ENCODE results near the gene SKOR1.

The SKOR1 gene

GRCh38 chr15:67781907-67782690 is 43.2 kb upstream of the SKOR1 start:
- Histone ChIP-seq H3K36me3 (ENCODE audit: control insufficient read depth, insufficient read depth, low read length) (no peaks in the 10 kb centered on the region), H3K27me3 (replicated peaks; ENCODE audit: control insufficient read depth, insufficient read depth, low read length, poor library complexity, severe bottlenecking) (no peaks in the 10 kb centered on the region), H3K9me3 (ENCODE audit: control insufficient read depth, low read length) (no peaks in the 10 kb centered on the region), H3K27ac (ENCODE audit: insufficient read depth, low read length, poor library complexity, severe bottlenecking) (no peak overlapping the region), H3K4me1 (ENCODE audit: control insufficient read depth, insufficient read depth, low read length, poor library complexity, severe bottlenecking) (peaks cover 7% of the 10 kb centered on the region), H3K4me3 (ENCODE audit: insufficient read depth, low read depth, low read length, poor library complexity, severe bottlenecking) (no peak overlapping the region)
- DNase-seq = no peak

GRCh38 chr15:67782691-67782991 is 42.7 kb upstream of the SKOR1 start:
- Histone ChIP-seq H3K27me3 (replicated peaks; ENCODE audit: control insufficient read depth, insufficient read depth, low read length, poor library complexity, severe bottlenecking) (no peaks in the 10 kb centered on the region), H3K27ac (ENCODE audit: insufficient read depth, low read length, poor library complexity, severe bottlenecking) (no peak overlapping the region), H3K4me1 (ENCODE audit: control insufficient read depth, insufficient read depth, low read length, poor library complexity, severe bottlenecking) (peaks cover 7% of the 10 kb centered on the region), H3K36me3 (ENCODE audit: control insufficient read depth, insufficient read depth, low read length) (no peaks in the 10 kb centered on the region), H3K9me3 (ENCODE audit: control insufficient read depth, low read length) (no peaks in the 10 kb centered on the region), H3K4me3 (ENCODE audit: insufficient read depth, low read depth, low read length, poor library complexity, severe bottlenecking) (no peak overlapping the region)
- no peak for DNase-seq

GRCh38 chr15:67783303-67783702 is 42.0 kb upstream of the SKOR1 start:
- H3K9me3 ChIP-seq (ENCODE audit: control insufficient read depth, low read length) = no peaks in the 10 kb centered on the region

GRCh38 chr15:67784090-67784781 is 41.1 kb upstream of the SKOR1 start:
- Histone ChIP-seq H3K36me3 (ENCODE audit: control insufficient read depth, insufficient read depth, low read length) (no peaks in the 10 kb centered on the region), H3K4me3 (ENCODE audit: insufficient read depth, low read depth, low read length, poor library complexity, severe bottlenecking) (no peak overlapping the region), H3K9me3 (ENCODE audit: control insufficient read depth, low read length) (no peaks in the 10 kb centered on the region), H3K4me1 (ENCODE audit: control insufficient read depth, insufficient read depth, low read length, poor library complexity, severe bottlenecking) (peaks cover 7% of the 10 kb centered on the region), H3K27me3 (replicated peaks; ENCODE audit: control insufficient read depth, insufficient read depth, low read length, poor library complexity, severe bottlenecking) (no peaks in the 10 kb centered on the region), H3K27ac (ENCODE audit: insufficient read depth, low read length, poor library complexity, severe bottlenecking) (no peak overlapping the region)
- no peak for DNase-seq

More at GRCh38 chr15:67783303-67783702, 42.0 kb upstream of the SKOR1 start:
- Histone ChIP-seq H3K27ac (ENCODE audit: insufficient read depth, low read length, poor library complexity, severe bottlenecking) (no peak overlapping the region), H3K4me1 (ENCODE audit: control insufficient read depth, insufficient read depth, low read length, poor library complexity, severe bottlenecking) (peaks cover 7% of the 10 kb centered on the region), H3K36me3 (ENCODE audit: control insufficient read depth, insufficient read depth, low read length) (no peaks in the 10 kb centered on the region), H3K27me3 (replicated peaks; ENCODE audit: control insufficient read depth, insufficient read depth, low read length, poor library complexity, severe bottlenecking) (no peaks in the 10 kb centered on the region), H3K4me3 (ENCODE audit: insufficient read depth, low read depth, low read length, poor library complexity, severe bottlenecking) (no peak overlapping the region)
- peak in 2 of 3 donors; percentile 5 to 32 for DNase-seq

GRCh38 chr15:67784856-67785430 is 40.4 kb upstream of the SKOR1 start:
- H3K27ac ChIP-seq (ENCODE audit: insufficient read depth, low read length, poor library complexity, severe bottlenecking) = no peak overlapping the region
- H3K4me1 ChIP-seq (ENCODE audit: control insufficient read depth, insufficient read depth, low read length, poor library complexity, severe bottlenecking) = peaks cover 7% of the 10 kb centered on the region
- no peaks in the 10 kb centered on the region for H3K27me3 ChIP-seq (replicated peaks; ENCODE audit: control insufficient read depth, insufficient read depth, low read length, poor library complexity, severe bottlenecking)
- DNase-seq = no peak
- no peaks in the 10 kb centered on the region for H3K9me3 ChIP-seq (ENCODE audit: control insufficient read depth, low read length)
- no peak overlapping the region for H3K4me3 ChIP-seq (ENCODE audit: insufficient read depth, low read depth, low read length, poor library complexity, severe bottlenecking)
- H3K36me3 ChIP-seq (ENCODE audit: control insufficient read depth, insufficient read depth, low read length) = no peaks in the 10 kb centered on the region

- H3K9me3 ChIP-seq (ENCODE audit: control insufficient read depth, low read length) = no peaks in the 10 kb centered on the region
Measured at GRCh38 chr15:67785431-67785830, 39.9 kb upstream of the SKOR1 start.

GRCh38 chr15:67786646-67787045 is 38.7 kb upstream of the SKOR1 start:
- Histone ChIP-seq H3K27me3 (replicated peaks; ENCODE audit: control insufficient read depth, insufficient read depth, low read length, poor library complexity, severe bottlenecking) (no peaks in the 10 kb centered on the region), H3K36me3 (ENCODE audit: control insufficient read depth, insufficient read depth, low read length) (no peaks in the 10 kb centered on the region), H3K4me1 (ENCODE audit: control insufficient read depth, insufficient read depth, low read length, poor library complexity, severe bottlenecking) (peaks cover 7% of the 10 kb centered on the region), H3K9me3 (ENCODE audit: control insufficient read depth, low read length) (no peaks in the 10 kb centered on the region), H3K27ac (ENCODE audit: insufficient read depth, low read length, poor library complexity, severe bottlenecking) (no peak overlapping the region), H3K4me3 (ENCODE audit: insufficient read depth, low read depth, low read length, poor library complexity, severe bottlenecking) (no peak overlapping the region)
- no peak for DNase-seq

More at GRCh38 chr15:67785431-67785830, 39.9 kb upstream of the SKOR1 start:
- Histone ChIP-seq H3K4me1 (ENCODE audit: control insufficient read depth, insufficient read depth, low read length, poor library complexity, severe bottlenecking) (peaks cover 7% of the 10 kb centered on the region), H3K27ac (ENCODE audit: insufficient read depth, low read length, poor library complexity, severe bottlenecking) (no peak overlapping the region), H3K4me3 (ENCODE audit: insufficient read depth, low read depth, low read length, poor library complexity, severe bottlenecking) (no peak overlapping the region), H3K36me3 (ENCODE audit: control insufficient read depth, insufficient read depth, low read length) (no peaks in the 10 kb centered on the region), H3K27me3 (replicated peaks; ENCODE audit: control insufficient read depth, insufficient read depth, low read length, poor library complexity, severe bottlenecking) (no peaks in the 10 kb centered on the region)
- no peak for DNase-seq

- Histone ChIP-seq H3K36me3 (ENCODE audit: control insufficient read depth, insufficient read depth, low read length) (no peaks in the 10 kb centered on the region), H3K27me3 (replicated peaks; ENCODE audit: control insufficient read depth, insufficient read depth, low read length, poor library complexity, severe bottlenecking) (no peaks in the 10 kb centered on the region), H3K9me3 (ENCODE audit: control insufficient read depth, low read length) (no peaks in the 10 kb centered on the region), H3K4me3 (ENCODE audit: insufficient read depth, low read depth, low read length, poor library complexity, severe bottlenecking) (no peak overlapping the region), H3K27ac (ENCODE audit: insufficient read depth, low read length, poor library complexity, severe bottlenecking) (no peak overlapping the region), H3K4me1 (ENCODE audit: control insufficient read depth, insufficient read depth, low read length, poor library complexity, severe bottlenecking) (no peaks in the 10 kb centered on the region)
- DNase-seq = no peak
Measured at GRCh38 chr15:67788986-67789385, 36.3 kb upstream of the SKOR1 start.

- no peak overlapping the region for H3K4me3 ChIP-seq (ENCODE audit: insufficient read depth, low read depth, low read length, poor library complexity, severe bottlenecking)
- H3K36me3 ChIP-seq (ENCODE audit: control insufficient read depth, insufficient read depth, low read length) = no peaks in the 10 kb centered on the region
- H3K9me3 ChIP-seq (ENCODE audit: control insufficient read depth, low read length) = no peaks in the 10 kb centered on the region
- DNase-seq = no peak
- H3K27me3 ChIP-seq (replicated peaks; ENCODE audit: control insufficient read depth, insufficient read depth, low read length, poor library complexity, severe bottlenecking) = no peaks in the 10 kb centered on the region
- no peak overlapping the region for H3K27ac ChIP-seq (ENCODE audit: insufficient read depth, low read length, poor library complexity, severe bottlenecking)
- H3K4me1 ChIP-seq (ENCODE audit: control insufficient read depth, insufficient read depth, low read length, poor library complexity, severe bottlenecking) = no peaks in the 10 kb centered on the region
Measured at GRCh38 chr15:67790610-67791319, 34.5 kb upstream of the SKOR1 start.

Measured in effector memory CD4-positive, alpha-beta T cell (primary cell).